ENCODE measurements around the gene ASNS.
A peak's percentile ranks its signal among the peaks of the same experiment; 100 is the strongest.

Gene ASNS

DNA sequence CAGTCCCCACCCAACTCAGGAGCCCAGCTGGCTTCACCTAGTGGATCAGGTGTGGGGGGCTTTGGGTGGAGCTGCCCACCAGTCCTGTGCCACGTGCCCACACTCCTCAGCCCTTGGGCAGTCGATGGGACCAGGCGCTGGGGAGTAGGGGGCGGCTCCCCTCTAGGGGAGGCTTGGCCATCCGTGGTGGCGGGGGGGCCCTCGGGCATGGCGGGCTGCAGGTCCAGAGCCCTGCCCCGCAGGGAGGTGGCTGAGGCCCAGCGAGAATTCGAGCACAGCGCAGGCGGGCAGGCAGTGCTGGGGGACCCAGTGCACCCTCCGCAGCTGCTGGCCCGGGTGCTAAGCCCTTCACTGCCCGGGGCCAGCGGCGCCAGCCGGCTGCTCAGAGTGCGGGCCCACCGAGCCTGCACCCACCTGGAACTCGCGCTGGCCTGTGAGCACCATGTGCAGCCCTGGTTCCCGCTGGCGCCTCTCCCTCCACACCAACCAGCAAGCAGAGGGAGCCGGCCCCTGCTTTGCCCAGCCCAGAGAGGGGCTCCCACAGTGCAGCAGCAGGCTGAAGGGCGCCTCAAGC, 29.3 kb downstream of the ASNS start:
- DNase-seq, result no peak

DNA sequence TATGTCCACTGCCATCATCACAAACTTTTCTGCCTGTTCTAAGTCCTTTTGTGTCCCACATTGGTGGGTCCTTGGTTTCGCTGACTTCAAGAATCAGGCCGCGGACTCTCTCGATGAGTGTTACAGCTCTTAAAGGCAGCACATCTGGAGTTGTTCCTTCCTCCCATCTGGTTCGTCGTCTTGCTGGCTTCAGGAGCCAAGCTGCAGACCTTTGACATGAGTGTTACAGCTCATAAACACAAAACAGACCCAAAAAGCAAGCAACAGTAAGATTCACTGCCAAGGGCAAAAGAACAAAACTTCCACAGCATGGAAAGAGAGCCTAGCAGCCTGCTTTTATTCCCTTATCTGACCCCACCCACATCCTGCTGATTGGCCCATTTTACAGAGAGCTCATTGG, 30.2 kb downstream of the ASNS start:
- no peak for DNase-seq

GRCh38 chr7:97835296-97836138, 36.7 kb downstream of the ASNS start:
- peak; percentile 82 for DNase-seq

DNA sequence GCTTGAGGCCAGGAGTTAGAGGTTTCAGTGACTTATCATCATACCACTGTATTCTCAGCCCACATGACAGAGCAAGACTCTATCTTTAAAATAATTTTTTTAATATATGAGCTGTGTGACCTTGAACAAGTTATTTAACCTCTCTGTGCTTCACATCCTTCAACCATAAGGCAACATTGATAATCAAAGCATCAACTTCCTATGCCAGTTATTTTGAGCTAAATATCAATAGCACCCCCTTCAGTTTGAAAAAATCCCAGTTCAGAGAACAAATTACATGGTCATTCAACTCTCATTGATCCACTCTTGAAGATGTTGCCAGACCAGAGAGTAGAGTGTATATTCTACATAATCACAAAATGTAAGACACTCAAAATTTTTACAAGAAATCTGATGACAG, 53.0 kb downstream of the ASNS start:
- no peak for DNase-seq

DNA sequence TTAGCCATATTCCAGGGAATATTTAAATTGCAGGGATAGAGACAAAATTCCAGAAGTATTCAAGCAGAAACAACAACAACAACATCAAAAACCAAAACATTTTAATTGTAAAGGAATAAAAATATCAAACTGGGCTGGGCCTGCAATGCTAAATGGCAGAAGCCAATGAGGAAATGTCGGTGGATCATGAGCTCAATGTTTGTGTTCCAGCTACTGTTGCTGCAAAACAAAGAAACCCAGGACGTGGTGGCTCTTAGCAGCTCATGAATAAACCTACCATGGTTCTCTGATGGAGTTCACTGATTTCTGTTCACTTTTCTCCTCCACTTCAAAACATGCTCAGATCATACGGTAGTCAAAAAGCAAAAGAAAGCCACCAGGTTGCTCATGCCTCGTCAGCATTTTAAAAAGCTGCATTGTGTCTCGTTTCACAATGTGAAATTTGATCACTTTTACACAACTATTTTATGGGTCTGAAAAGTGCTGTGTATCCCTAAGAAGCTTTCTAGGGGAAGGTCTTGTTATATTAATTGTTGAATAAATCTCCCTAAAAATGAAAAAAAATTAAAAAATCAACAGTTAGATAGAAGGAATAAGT, 54.0 kb downstream of the ASNS start:
- no peak for DNase-seq

Data from activated effector memory CD4-positive, alpha-beta T cell treated with anti-CD3 and anti-CD28 coated beads, Interleukin-2, amount 50 U/mL, for 16 hours (primary cell).